Sigmoid colon (tissue), 7 donors: ENCODE measurements around the gene ZBTB7C. TPM values are rescaled to one million over a fixed set of nuclear protein-coding genes. Genes with fewer than 3 reads are reported as not detected.

Experiments
- DNase-seq: peaks from one replicate; pipeline ENCODE4 v3.0.0-alpha.2; 2019
- H3K27ac ChIP-seq, 4 donors: fragments of 200-600 bp; sonication (generic); one replicate each; pipeline ENCODE4 v1.5.1; 2016 to 2019; ENCODE audit warnings: mild to moderate bottlenecking in 1 of 4
- H3K27me3 ChIP-seq, 3 donors: fragments of 200-600 bp; sonication (generic); one replicate each; pipeline ENCODE4 v1.5.1; 2019; ENCODE audit warnings: mild to moderate bottlenecking in 1 of 3
- H3K36me3 ChIP-seq, 4 donors: fragments of 200-600 bp; sonication (generic); one replicate each; pipeline ENCODE4 v1.5.1; 2016 to 2019
- H3K4me1 ChIP-seq, 4 donors: fragments of 200-600 bp; sonication (generic); one replicate each; pipeline ENCODE4 v1.5.1; 2017 to 2019
- H3K4me3 ChIP-seq, 4 donors: fragments of 200-600 bp; sonication (generic); one replicate each; pipeline ENCODE4 v1.5.1; 2017 to 2019; ENCODE audit warnings: mild to moderate bottlenecking in 2 of 4, moderate library complexity in 1 of 4
- H3K9me3 ChIP-seq, 4 donors: fragments of 200-600 bp in 3 of 4; sonication (generic) in 3 of 4; one replicate each; pipeline versions ENCODE4 v1.5.1 to v1.6.1; 2013 to 2019
- CTCF ChIP-seq, 4 experiments: fragments of 450-650 bp in 3 of 4; fragments of 200-600 bp in 1 of 4; IDR thresholded peaks; one replicate each; pipeline ENCODE4 v1.5.1; 2016 to 2019; ENCODE audit warnings: antibody characterized with exemption in 4 of 4, mild to moderate bottlenecking in 3 of 4, moderate library complexity in 2 of 4
- EP300 ChIP-seq, 4 donors: sonication (generic); formaldehyde crosslinking; IDR thresholded peaks; one replicate each; pipeline ENCODE4 v1.6.1; 2017; ENCODE audit warnings: antibody characterized with exemption in 4 of 4
- POLR2A ChIP-seq, 2 donors: fragments of 450-650 bp; IDR thresholded peaks; one replicate each; pipeline ENCODE4 v1.6.1; 2016; ENCODE audit warnings: antibody characterized with exemption in 2 of 2, mild to moderate bottlenecking in 2 of 2, moderate library complexity in 2 of 2
- POLR2AphosphoS5 ChIP-seq, 4 donors: sonication (generic); formaldehyde crosslinking; IDR thresholded peaks; one replicate each; pipeline ENCODE4 v1.6.1; 2017; ENCODE audit warnings: antibody characterized with exemption in 4 of 4
- WGBS, 2 donors: extraction: QIAGEN DNeasy Blood & Tissue Kit; methylation state at CpG; one replicate each; pipeline ENCODE4 v1.1.7; 2013; 5-methylcytosine and 5-hydroxymethylcytosine counted together
- intact Hi-C: fragments of 100-400 bp; cut with DNase I; formaldehyde crosslinking; loops from one replicate; pipeline ENCODE4 v1.15.1; 2023
- polyA plus RNA-seq, 3 donors: library from polyadenylated mRNA; stranded (reverse); fragments of 200-250 nt; gene quantifications; one replicate each; pipeline ENCODE4 v1.2.3, GENCODE V29; 2013
- total RNA-seq, 4 donors: library from RNA; depleted of rRNA; stranded (reverse); fragments of >200 nt; gene quantifications; one replicate each; pipeline ENCODE4 v1.1.0, GENCODE V29; 2016
- donor health status: healthy with polysubstance abuse.
- donor health status: Bipolar disorder and iron deficiency.
- donor health status: healthy.

Gene ZBTB7C
- total and polyA plus RNA-seq, 7 donors, result 0.41 to 18.6 (median 1.7) TPM

DNA sequence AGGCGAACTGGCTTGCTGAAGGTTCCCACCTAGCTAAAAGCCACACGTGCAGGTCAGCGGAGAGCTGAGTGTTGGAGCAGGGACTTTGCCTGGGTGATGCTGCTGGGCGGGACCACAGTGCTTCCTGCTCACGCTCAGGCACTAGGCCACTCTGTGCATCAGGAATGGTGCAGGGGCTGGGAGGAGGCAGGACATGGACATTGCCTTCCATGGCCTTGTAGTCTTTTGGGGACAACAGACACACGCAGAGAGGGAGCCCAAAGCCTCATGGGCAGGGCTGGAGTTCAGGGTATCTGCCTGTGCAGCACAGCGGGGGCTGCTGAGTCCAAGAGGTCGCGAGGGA lies 207.2 kb downstream of the ZBTB7C start:
- WGBS, 2 donors, result 68 to 86% methylated on average over 9 of the region's 9 CpGs
- Histone ChIP-seq H3K27me3 (no peaks in the 10 kb centered on the region), H3K27ac (no peak overlapping the region), H3K4me1 (no peaks in the 10 kb centered on the region), H3K36me3 (no peaks in the 10 kb centered on the region), H3K9me3 (no peaks in the 10 kb centered on the region), H3K4me3 (no peak overlapping the region)
- no peak for DNase-seq
- intact Hi-C loops, result no loop called here
- TF ChIP-seq POLR2AphosphoS5 (IDR thresholded peaks at IDR 0.05), result no peak

- H3K9me3 ChIP-seq, result no peaks in the 10 kb centered on the region
- H3K36me3 ChIP-seq, result no peaks in the 10 kb centered on the region
- H3K27me3 ChIP-seq, result no peaks in the 10 kb centered on the region
- no peak overlapping the region for H3K27ac ChIP-seq
- H3K4me1 ChIP-seq, result no peaks in the 10 kb centered on the region
- intact Hi-C loops, result no loop called here
- WGBS, 2 donors, result 74 to 75% methylated on average over 10 of the region's 10 CpGs
- DNase-seq, result no peak
- no peak for TF ChIP-seq POLR2AphosphoS5 (IDR thresholded peaks at IDR 0.05)
- no peak for TF ChIP-seq EP300 (IDR thresholded peaks at IDR 0.05)
- no peak for TF ChIP-seq CTCF (IDR thresholded peaks at IDR 0.05)
- TF ChIP-seq POLR2A (IDR thresholded peaks at IDR 0.05), result no peak
- no peak overlapping the region for H3K4me3 ChIP-seq
These were observed 207.7 kb downstream of the ZBTB7C start for GRCh38 chr18:48201337-48202005.

DNA sequence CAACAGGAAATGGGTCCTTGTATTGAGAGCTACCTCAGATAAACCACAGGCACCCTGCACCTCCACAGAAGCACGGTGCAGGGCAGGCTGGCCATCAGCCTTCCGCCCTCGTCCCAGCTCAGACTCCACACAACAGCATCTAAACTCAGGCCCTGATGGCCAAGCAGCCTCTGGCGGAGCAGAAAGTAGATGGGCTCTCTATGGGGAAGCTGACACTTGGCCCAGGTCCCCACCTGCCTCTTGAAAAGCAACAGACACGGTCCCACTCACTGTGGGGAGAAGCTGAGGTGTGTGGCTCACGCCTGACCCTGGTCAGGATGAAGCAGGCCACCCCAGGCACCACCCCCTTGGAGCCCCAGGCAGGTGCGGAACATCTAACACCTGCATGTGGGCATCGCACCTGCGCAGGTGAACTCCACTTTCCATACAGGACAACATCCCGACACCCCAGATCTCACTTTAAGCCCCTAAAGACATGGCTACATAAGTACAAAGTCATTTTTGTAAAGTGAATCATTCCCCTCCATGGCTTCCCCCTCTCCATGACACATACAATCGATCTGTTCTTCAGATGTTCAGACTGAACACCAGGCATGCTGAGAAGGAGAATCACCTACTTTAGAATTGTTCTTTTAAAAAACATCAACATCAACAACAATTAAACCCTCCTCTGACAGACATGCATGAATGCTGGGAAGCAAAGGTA lies 208.4 kb downstream of the ZBTB7C start:
- DNase-seq, result no peak
- intact Hi-C loops, result no loop called here
- Histone ChIP-seq H3K36me3 (no peaks in the 10 kb centered on the region), H3K4me3 (no peak overlapping the region), H3K27me3 (no peaks in the 10 kb centered on the region), H3K4me1 (no peaks in the 10 kb centered on the region), H3K27ac (no peak overlapping the region), H3K9me3 (no peaks in the 10 kb centered on the region)
- no peak for TF ChIP-seq EP300 (IDR thresholded peaks at IDR 0.05)
- TF ChIP-seq CTCF (IDR thresholded peaks at IDR 0.05), result no peak
- TF ChIP-seq POLR2AphosphoS5 (IDR thresholded peaks at IDR 0.05), result no peak
- TF ChIP-seq POLR2A (IDR thresholded peaks at IDR 0.05), result no peak
- whole genome bisulfite sequencing, 2 donors, result 76 to 94% methylated on average over 11 of the region's 11 CpGs

DNA sequence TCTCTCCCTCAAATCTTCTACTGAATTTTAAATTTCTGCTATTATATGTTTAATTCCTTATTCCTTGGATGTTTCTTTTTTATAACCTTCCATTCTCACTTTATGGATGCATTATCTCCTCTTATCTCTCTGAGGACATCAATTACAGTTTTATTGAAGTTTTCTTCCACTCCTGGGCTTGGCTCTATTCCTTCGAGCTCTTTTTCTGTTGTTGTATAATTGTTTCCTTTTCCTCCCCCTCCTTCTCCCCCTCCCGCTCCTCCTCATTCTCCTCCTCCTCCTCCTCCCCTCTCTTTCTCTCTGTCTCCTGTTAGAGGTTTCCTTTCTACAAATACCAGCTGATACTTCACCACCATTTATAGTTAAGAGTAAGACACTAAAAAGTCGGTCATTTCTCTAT lies 209.8 kb downstream of the ZBTB7C start:
- no peaks in the 10 kb centered on the region for H3K9me3 ChIP-seq

More for the DNA sequence above, 209.8 kb downstream of the ZBTB7C start:
- Histone ChIP-seq H3K27ac (no peak overlapping the region), H3K27me3 (no peaks in the 10 kb centered on the region), H3K36me3 (no peaks in the 10 kb centered on the region), H3K4me1 (peaks cover 0 to 4% (median 2%) of the 10 kb centered on the region in 4 donors), H3K4me3 (no peak overlapping the region)
- intact Hi-C loops, result no loop called here
- TF ChIP-seq POLR2AphosphoS5 (IDR thresholded peaks at IDR 0.05) (no peak), CTCF (IDR thresholded peaks at IDR 0.05) (no peak), POLR2A (IDR thresholded peaks at IDR 0.05) (no peak), EP300 (IDR thresholded peaks at IDR 0.05) (no peak)
- DNase-seq, result no peak
- WGBS, 2 donors, result 5 to 20% methylated on average over 3 of the region's 3 CpGs
